NCI-H510A treated with DMSO at 0.1 percent for 48 hours (cell line): ENCODE results near the gene CEP120.
"Not testable (repeated sequence)": the region's sequence is repeated elsewhere in the genome, so short reads cannot be mapped to it uniquely, and the experiment has no call there.

Source experiments
- DNase-seq: peaks from one replicate; lab custom pipeline; 2025; lab: John Stamatoyannopoulos, UW

The CEP120 gene

GRCh38 chr5:123423278-123424149 lies at the start of gene CEP120:
CEP120 (minus strand) TSS chr5:123423403; CDS start chr5:123422998, 405 bp downstream.
- DNase-seq: peak; percentile 94

- no peak for DNase-seq
Observed at GRCh38 chr5:123472150-123472924, 49.1 kb upstream of the CEP120 start.

GRCh38 chr5:123471385-123471784 lies 48.2 kb upstream of the CEP120 start:
- no peak for DNase-seq

GRCh38 chr5:123466839-123467238 lies 43.6 kb upstream of the CEP120 start:
- DNase-seq: not testable (repeated sequence)

GRCh38 chr5:123460296-123460729 lies 37.1 kb upstream of the CEP120 start:
- DNase-seq: no peak

GRCh38 chr5:123458994-123459393 lies 35.8 kb upstream of the CEP120 start:
- DNase-seq: not testable (repeated sequence)

- DNase-seq: no peak
Observed at GRCh38 chr5:123456242-123456641, 33.0 kb upstream of the CEP120 start.

- DNase-seq: no peak
Observed at GRCh38 chr5:123455640-123456039, 32.4 kb upstream of the CEP120 start.

GRCh38 chr5:123455095-123455494 lies 31.9 kb upstream of the CEP120 start:
- no peak for DNase-seq

GRCh38 chr5:123454259-123454911 lies 31.2 kb upstream of the CEP120 start:
- DNase-seq: no peak

- no peak for DNase-seq
Observed at GRCh38 chr5:123452401-123452800, 29.2 kb upstream of the CEP120 start.

- DNase-seq: no peak
Observed at GRCh38 chr5:123451047-123451446, 27.8 kb upstream of the CEP120 start.

- no peak for DNase-seq
Observed at GRCh38 chr5:123450640-123451039, 27.4 kb upstream of the CEP120 start.

GRCh38 chr5:123450114-123450513 lies 26.9 kb upstream of the CEP120 start:
- no peak for DNase-seq

GRCh38 chr5:123449424-123449974 lies 26.3 kb upstream of the CEP120 start:
- no peak for DNase-seq

GRCh38 chr5:123448743-123449142 lies 25.5 kb upstream of the CEP120 start:
- DNase-seq: no peak

GRCh38 chr5:123448017-123448617 lies 24.9 kb upstream of the CEP120 start:
- no peak for DNase-seq

- no peak for DNase-seq
Observed at GRCh38 chr5:123444016-123444415, 20.8 kb upstream of the CEP120 start.

GRCh38 chr5:123441408-123441807 lies 18.2 kb upstream of the CEP120 start:
- no peak for DNase-seq

GRCh38 chr5:123440456-123441181 lies 17.4 kb upstream of the CEP120 start:
- DNase-seq: no peak

GRCh38 chr5:123439709-123440108 lies 16.5 kb upstream of the CEP120 start:
- DNase-seq: no peak
